ENCODE measurements around the gene TRAPPC4.

TRAPPC4 gene

GRCh38 chr11:118998388-118998717 lies 20.2 kb upstream of the TRAPPC4 start:
- DNase-seq (ENCODE audit: extremely low read depth, low read depth) = no peak
- peak overlapping the region; percentile 89 for H3K4me3 ChIP-seq (replicated peaks; ENCODE audit: low read depth, low read length)
- TF ChIP-seq CTCF (IDR thresholded peaks at IDR 0.05; ENCODE audit: low read depth, low read length, missing control alignments) = no peak

- TF ChIP-seq CTCF (IDR thresholded peaks at IDR 0.05; ENCODE audit: low read depth, low read length, missing control alignments) = no peak
- peak; percentile 60 for DNase-seq (ENCODE audit: extremely low read depth, low read depth)
- peak overlapping the region; percentile 89 for H3K4me3 ChIP-seq (replicated peaks; ENCODE audit: low read depth, low read length)
These were observed 19.7 kb upstream of the TRAPPC4 start for GRCh38 chr11:118998822-118999221.

GRCh38 chr11:119000906-119001305 lies 17.7 kb upstream of the TRAPPC4 start:
- H3K4me3 ChIP-seq (replicated peaks; ENCODE audit: low read depth, low read length) = no peak overlapping the region
- DNase-seq (ENCODE audit: extremely low read depth, low read depth) = no peak
- no peak for TF ChIP-seq CTCF (IDR thresholded peaks at IDR 0.05; ENCODE audit: low read depth, low read length, missing control alignments)

- H3K4me3 ChIP-seq (replicated peaks; ENCODE audit: low read depth, low read length) = no peak overlapping the region
- no peak for TF ChIP-seq CTCF (IDR thresholded peaks at IDR 0.05; ENCODE audit: low read depth, low read length, missing control alignments)
- DNase-seq (ENCODE audit: extremely low read depth, low read depth) = no peak
These were observed 11.9 kb upstream of the TRAPPC4 start for GRCh38 chr11:119006656-119007055.

- no peak for DNase-seq (ENCODE audit: extremely low read depth, low read depth)
- TF ChIP-seq CTCF (IDR thresholded peaks at IDR 0.05; ENCODE audit: low read depth, low read length, missing control alignments) = no peak
- H3K4me3 ChIP-seq (replicated peaks; ENCODE audit: low read depth, low read length) = no peak overlapping the region
These were observed 7.0 kb upstream of the TRAPPC4 start for GRCh38 chr11:119011476-119012053.

GRCh38 chr11:119012629-119013170 lies 5.9 kb upstream of the TRAPPC4 start:
- no peak overlapping the region for H3K4me3 ChIP-seq (replicated peaks; ENCODE audit: low read depth, low read length)
- no peak for DNase-seq (ENCODE audit: extremely low read depth, low read depth)
- no peak for TF ChIP-seq CTCF (IDR thresholded peaks at IDR 0.05; ENCODE audit: low read depth, low read length, missing control alignments)

Data from HFF-Myc (cell line).